H1 (cell line): ENCODE measurements around the gene LRRC46.

Experiments
- EP300 ChIP-seq, 2 experiments: IDR thresholded peaks; 1 replicate in 1 of 2; 2 replicates in 1 of 2; pipeline ENCODE4 v1.6.1; 2011 to 2012; ENCODE audit warnings: low read depth in 2 of 2, low read length in 2 of 2, mild to moderate bottlenecking in 2 of 2, borderline replicate concordance in 1 of 2, inconsistent platforms in 1 of 2, moderate library complexity in 1 of 2
- EZH2 ChIP-seq: fragments of 200-600 bp; sonication (generic); IDR thresholded peaks from 2 replicates; pipeline ENCODE4 v1.7.1; 2012; ENCODE audit warnings: low read depth, mild to moderate bottlenecking, moderate library complexity, low read length, inconsistent platforms; ENCODE audit not compliant: severe bottlenecking
- GTF2F1 ChIP-seq: IDR thresholded peaks from 2 replicates; pipeline ENCODE4 v1.6.1; 2012; ENCODE audit warnings: low read depth, low read length, improper control_type of control experiment, borderline replicate concordance
- RAD21 ChIP-seq, 2 experiments: IDR thresholded peaks in 1 of 2; conservative IDR thresholded peaks in 1 of 2; 2 replicates each; pipeline ENCODE4 v1.6.1; 2011; ENCODE audit warnings: low read depth in 2 of 2, low read length in 2 of 2, improper control_type of control experiment in 1 of 2, inconsistent platforms in 1 of 2, mild to moderate bottlenecking in 1 of 2, moderate library complexity in 1 of 2
- RXRA ChIP-seq: IDR thresholded peaks from 2 replicates; pipeline ENCODE4 v1.6.1; 2011; ENCODE audit warnings: low read depth, mild to moderate bottlenecking, low read length, moderate library complexity; ENCODE audit not compliant: insufficient read depth
- TBP ChIP-seq: IDR thresholded peaks from 2 replicates; pipeline ENCODE4 v1.6.1; 2011; ENCODE audit warnings: low read depth, low read length, improper control_type of control experiment
- TEAD4 ChIP-seq: IDR thresholded peaks from 2 replicates; pipeline ENCODE4 v1.6.1; 2012; ENCODE audit warnings: low read depth, low read length, inconsistent platforms, mixed read lengths
- YY1 ChIP-seq: IDR thresholded peaks from 2 replicates; pipeline ENCODE4 v1.6.1; 2011; ENCODE audit warnings: low read depth, mild to moderate bottlenecking, low read length
- ZNF274 ChIP-seq: IDR thresholded peaks from 2 replicates; pipeline ENCODE4 v1.7.0; 2012; ENCODE audit warnings: low read length, borderline replicate concordance; ENCODE audit errors: extremely low read depth
- TF ChIP-seq, protein P1 (sequence below), 3 experiments: IDR thresholded peaks; 1 replicate in 2 of 3; 2 replicates in 1 of 3; pipeline versions ENCODE4 v1.5.1 to v1.6.1; 2011; ENCODE audit warnings: low read length in 3 of 3, mild to moderate bottlenecking in 3 of 3, inconsistent platforms in 2 of 3, low read depth in 1 of 3, moderate library complexity in 1 of 3; ENCODE audit not compliant: insufficient read depth in 1 of 3; ENCODE audit errors: control extremely low read depth in 1 of 3
- TF ChIP-seq, protein P2 (sequence below): IDR thresholded peaks from 2 replicates; pipeline ENCODE4 v1.6.1; 2011; ENCODE audit warnings: low read depth, mild to moderate bottlenecking, low read length; ENCODE audit not compliant: insufficient read depth

DNA sequence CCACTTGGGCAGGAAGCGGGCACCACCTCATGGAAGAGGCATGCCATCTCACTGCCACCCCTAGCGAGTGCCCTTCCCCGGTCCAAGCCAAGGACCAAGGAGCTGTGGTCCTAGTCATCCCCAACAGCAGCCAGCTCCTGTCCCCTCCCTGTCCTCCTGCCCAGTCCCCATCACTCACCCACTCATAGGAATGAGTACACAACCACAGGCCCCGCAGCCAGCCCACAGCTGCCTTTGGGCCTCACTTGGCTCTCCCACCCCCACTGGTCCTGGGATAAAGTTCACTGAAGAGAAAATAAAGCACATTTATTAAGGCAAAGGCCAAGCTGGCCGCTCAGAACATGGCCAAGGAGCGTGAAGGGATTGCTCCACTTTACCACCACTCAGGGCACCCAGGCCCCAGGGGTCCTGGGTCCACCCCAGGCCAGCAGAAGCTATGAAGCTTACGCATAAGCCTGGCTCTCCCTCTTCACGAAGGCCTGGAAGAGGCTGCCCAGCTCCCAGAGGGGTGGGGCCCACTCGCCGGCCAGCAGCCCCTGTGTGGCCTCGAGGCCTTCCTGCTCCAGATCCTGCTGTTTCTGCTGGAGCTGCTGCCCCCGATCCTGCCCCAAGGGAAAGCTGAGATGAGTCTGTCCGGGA, 6.0 kb downstream of the LRRC46 start:
- TF ChIP-seq, protein P1, sequence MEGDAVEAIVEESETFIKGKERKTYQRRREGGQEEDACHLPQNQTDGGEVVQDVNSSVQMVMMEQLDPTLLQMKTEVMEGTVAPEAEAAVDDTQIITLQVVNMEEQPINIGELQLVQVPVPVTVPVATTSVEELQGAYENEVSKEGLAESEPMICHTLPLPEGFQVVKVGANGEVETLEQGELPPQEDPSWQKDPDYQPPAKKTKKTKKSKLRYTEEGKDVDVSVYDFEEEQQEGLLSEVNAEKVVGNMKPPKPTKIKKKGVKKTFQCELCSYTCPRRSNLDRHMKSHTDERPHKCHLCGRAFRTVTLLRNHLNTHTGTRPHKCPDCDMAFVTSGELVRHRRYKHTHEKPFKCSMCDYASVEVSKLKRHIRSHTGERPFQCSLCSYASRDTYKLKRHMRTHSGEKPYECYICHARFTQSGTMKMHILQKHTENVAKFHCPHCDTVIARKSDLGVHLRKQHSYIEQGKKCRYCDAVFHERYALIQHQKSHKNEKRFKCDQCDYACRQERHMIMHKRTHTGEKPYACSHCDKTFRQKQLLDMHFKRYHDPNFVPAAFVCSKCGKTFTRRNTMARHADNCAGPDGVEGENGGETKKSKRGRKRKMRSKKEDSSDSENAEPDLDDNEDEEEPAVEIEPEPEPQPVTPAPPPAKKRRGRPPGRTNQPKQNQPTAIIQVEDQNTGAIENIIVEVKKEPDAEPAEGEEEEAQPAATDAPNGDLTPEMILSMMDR (IDR thresholded peaks at IDR 0.05; ENCODE audit: control extremely low read depth in 1 of 3, insufficient read depth in 1 of 3, low read depth in 1 of 3, low read length in 3 of 3), result no peak
- no peak for TF ChIP-seq EP300 (IDR thresholded peaks at IDR 0.05; ENCODE audit: borderline replicate concordance in 1 of 2, low read depth in 2 of 2, low read length in 2 of 2)
- TF ChIP-seq ZNF274, result no peak
- TF ChIP-seq RXRA, result no peak
- TF ChIP-seq YY1, result no peak
- TF ChIP-seq TBP, result no peak
- TF ChIP-seq GTF2F1, result no peak
- TF ChIP-seq TEAD4, result no peak
- no peak for TF ChIP-seq RAD21 (IDR thresholded peaks at IDR 0.05 in 1 of 2, conservative IDR thresholded peaks at IDR 0.05 in 1 of 2; ENCODE audit: low read depth in 2 of 2, low read length in 2 of 2)
- no peak for TF ChIP-seq EZH2
- TF ChIP-seq, protein P2, sequence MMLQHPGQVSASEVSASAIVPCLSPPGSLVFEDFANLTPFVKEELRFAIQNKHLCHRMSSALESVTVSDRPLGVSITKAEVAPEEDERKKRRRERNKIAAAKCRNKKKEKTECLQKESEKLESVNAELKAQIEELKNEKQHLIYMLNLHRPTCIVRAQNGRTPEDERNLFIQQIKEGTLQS, result no peak
